Neutrophil (primary cell): ENCODE measurements around the gene SLC32A1.

ENCODE experiments used
- H3K27ac ChIP-seq: fragments of 200-600 bp; sonication (generic); 2 replicates; pipeline ENCODE4 v1.5.1; 2016; ENCODE audit warnings: mild to moderate bottlenecking, moderate library complexity
- H3K27me3 ChIP-seq: fragments of 200-600 bp; sonication (generic); 2 replicates; pipeline ENCODE4 v1.6.0; 2016; ENCODE audit warnings: mild to moderate bottlenecking
- H3K36me3 ChIP-seq: fragments of 200-600 bp; sonication (generic); 2 replicates; pipeline ENCODE4 v1.5.1; 2017
- H3K4me1 ChIP-seq, 2 experiments: fragments of 200-600 bp in 1 of 2; sonication (generic) in 1 of 2; 1 replicate in 1 of 2; 2 replicates in 1 of 2; pipeline versions ENCODE4 v1.5.1 to v1.6.1; 2013 to 2016; ENCODE audit warnings: low read depth in 1 of 2, low read length in 1 of 2, mild to moderate bottlenecking in 1 of 2, moderate library complexity in 1 of 2; ENCODE audit not compliant: control insufficient read depth in 1 of 2, insufficient read depth in 1 of 2
- H3K4me3 ChIP-seq, 2 experiments: fragments of 200-600 bp in 1 of 2; sonication (generic) in 1 of 2; 1 replicate in 1 of 2; 2 replicates in 1 of 2; pipeline ENCODE4 v1.5.1; 2013 to 2016; ENCODE audit warnings: low read depth in 1 of 2, low read length in 1 of 2, mild to moderate bottlenecking in 1 of 2, moderate library complexity in 1 of 2
- H3K9me3 ChIP-seq: fragments of 200-600 bp; sonication (generic); 2 replicates; pipeline ENCODE4 v1.5.1; 2016
- TF ChIP-seq, protein P1 (sequence below): fragments of 200-600 bp; sonication (generic); IDR thresholded peaks from 2 replicates; pipeline ENCODE4 v1.5.1; 2016; ENCODE audit warnings: antibody characterized with exemption

The SLC32A1 gene

DNA sequence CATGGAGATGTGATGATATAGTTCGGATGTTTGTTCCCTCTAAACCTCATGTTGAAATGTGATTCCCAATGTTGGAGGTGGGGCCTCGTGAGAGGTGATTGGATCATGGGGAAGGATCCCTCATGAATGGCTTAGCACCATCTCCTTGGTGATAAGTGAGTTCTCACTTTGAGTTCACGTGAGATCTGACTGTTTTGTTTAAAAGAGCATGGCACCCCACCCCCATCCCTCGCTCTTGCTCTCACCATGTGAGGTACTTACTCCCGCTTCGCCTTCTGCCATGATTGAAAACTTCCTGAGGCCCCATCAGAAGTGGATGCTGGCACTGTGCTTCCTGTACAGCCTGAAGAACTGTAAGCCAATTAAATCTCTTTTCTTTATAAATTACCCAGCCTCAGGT, 10.9 kb downstream of the SLC32A1 start:
- no peaks in the 10 kb centered on the region for H3K36me3 ChIP-seq
- no peaks in the 10 kb centered on the region for H3K9me3 ChIP-seq
- peaks cover 100% of the 10 kb centered on the region for H3K27me3 ChIP-seq
- H3K4me1 ChIP-seq = peaks cover 6 to 10% of the 10 kb centered on the region in 2 experiments
- TF ChIP-seq, protein P1, sequence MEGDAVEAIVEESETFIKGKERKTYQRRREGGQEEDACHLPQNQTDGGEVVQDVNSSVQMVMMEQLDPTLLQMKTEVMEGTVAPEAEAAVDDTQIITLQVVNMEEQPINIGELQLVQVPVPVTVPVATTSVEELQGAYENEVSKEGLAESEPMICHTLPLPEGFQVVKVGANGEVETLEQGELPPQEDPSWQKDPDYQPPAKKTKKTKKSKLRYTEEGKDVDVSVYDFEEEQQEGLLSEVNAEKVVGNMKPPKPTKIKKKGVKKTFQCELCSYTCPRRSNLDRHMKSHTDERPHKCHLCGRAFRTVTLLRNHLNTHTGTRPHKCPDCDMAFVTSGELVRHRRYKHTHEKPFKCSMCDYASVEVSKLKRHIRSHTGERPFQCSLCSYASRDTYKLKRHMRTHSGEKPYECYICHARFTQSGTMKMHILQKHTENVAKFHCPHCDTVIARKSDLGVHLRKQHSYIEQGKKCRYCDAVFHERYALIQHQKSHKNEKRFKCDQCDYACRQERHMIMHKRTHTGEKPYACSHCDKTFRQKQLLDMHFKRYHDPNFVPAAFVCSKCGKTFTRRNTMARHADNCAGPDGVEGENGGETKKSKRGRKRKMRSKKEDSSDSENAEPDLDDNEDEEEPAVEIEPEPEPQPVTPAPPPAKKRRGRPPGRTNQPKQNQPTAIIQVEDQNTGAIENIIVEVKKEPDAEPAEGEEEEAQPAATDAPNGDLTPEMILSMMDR = no peak
- H3K27ac ChIP-seq = no peak overlapping the region
- H3K4me3 ChIP-seq = no peak overlapping the region

DNA sequence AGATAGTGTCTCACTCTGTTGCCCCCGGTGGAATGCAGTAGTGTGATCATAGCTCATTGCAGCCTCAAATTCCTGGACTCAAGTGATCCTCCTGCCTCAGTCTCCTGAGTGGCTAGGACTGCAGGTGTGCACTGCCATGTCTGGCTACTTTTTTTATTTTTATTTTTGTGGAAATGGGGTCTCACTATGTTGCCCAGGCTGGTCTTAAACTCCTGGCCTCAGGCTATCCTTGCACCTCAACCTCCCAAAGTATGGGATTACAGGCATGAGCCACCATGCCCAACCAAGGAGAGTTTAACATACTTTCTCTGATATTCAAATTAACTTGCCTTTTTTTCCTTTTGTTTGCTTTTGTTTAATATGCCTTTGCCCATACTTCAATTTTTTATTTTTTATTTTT, 13.6 kb downstream of the SLC32A1 start:
- Histone ChIP-seq H3K4me1 (no peaks in the 10 kb centered on the region), H3K4me3 (no peak overlapping the region), H3K36me3 (no peaks in the 10 kb centered on the region), H3K9me3 (no peaks in the 10 kb centered on the region), H3K27ac (no peak overlapping the region), H3K27me3 (peaks cover 100% of the 10 kb centered on the region)
- TF ChIP-seq, protein P1 = no peak

DNA sequence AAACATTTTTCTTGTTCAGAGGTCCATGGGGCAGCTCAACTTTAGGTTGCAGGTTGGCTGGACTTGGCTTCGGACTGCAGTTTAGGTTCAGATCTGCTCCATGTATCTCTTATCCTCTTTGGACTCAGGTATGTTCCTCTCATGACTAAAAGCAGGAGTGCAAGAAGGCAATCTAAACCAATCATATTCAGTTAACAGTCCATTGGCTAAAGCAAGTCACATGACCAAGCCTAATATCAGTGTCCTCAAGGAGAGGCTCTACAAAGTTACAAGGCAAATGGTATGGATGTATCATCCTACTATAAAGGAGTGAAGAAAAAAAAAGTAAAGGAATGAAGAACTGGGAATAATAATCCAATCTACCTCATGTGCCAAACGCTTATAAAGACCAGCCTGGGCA, 21.5 kb downstream of the SLC32A1 start:
- H3K4me1 ChIP-seq = peaks cover 16 to 19% of the 10 kb centered on the region in 2 experiments
- H3K36me3 ChIP-seq = no peaks in the 10 kb centered on the region
- H3K4me3 ChIP-seq = no peak overlapping the region
- H3K27me3 ChIP-seq = peaks cover 67% of the 10 kb centered on the region
- TF ChIP-seq, protein P1 = no peak
- H3K27ac ChIP-seq = no peak overlapping the region
- no peaks in the 10 kb centered on the region for H3K9me3 ChIP-seq

DNA sequence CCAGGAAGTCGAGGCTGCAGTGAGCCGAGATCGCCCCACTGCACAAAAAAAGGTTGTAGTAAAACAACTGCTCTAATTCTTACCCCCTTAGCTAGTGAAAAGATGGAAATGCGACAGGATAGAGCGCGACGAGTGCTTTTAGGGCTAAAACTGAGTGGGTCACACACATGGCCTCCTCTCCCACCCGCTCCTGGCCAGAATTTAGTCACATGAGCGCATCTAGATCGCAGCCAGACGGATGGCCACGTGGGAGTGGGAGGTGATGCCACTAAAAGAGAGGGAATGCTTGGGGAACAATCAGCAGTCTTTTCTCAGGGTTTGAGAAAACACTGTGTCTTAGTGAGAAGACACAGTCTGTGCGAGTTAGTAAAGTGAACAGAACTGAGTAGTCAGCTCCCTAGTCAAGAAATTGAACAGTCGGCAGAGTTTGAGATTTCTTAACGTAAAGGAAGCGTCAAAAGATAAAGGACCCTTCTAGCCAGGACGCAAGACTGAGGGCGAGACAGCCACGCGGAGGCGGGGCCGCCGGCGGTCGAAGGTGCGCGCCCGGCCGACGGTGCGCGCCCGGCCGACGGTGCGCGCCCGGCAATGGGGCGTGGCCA, 23.3 kb downstream of the SLC32A1 start:
- TF ChIP-seq, protein P1 = no peak
- H3K36me3 ChIP-seq = no peaks in the 10 kb centered on the region
- no peaks in the 10 kb centered on the region for H3K9me3 ChIP-seq
- peaks cover 49% of the 10 kb centered on the region for H3K27me3 ChIP-seq
- peak overlapping the region; percentile 90 to 92 for H3K4me3 ChIP-seq
- H3K27ac ChIP-seq = peak overlapping the region; percentile 89
- peaks cover 16 to 19% of the 10 kb centered on the region in 2 experiments for H3K4me1 ChIP-seq

DNA sequence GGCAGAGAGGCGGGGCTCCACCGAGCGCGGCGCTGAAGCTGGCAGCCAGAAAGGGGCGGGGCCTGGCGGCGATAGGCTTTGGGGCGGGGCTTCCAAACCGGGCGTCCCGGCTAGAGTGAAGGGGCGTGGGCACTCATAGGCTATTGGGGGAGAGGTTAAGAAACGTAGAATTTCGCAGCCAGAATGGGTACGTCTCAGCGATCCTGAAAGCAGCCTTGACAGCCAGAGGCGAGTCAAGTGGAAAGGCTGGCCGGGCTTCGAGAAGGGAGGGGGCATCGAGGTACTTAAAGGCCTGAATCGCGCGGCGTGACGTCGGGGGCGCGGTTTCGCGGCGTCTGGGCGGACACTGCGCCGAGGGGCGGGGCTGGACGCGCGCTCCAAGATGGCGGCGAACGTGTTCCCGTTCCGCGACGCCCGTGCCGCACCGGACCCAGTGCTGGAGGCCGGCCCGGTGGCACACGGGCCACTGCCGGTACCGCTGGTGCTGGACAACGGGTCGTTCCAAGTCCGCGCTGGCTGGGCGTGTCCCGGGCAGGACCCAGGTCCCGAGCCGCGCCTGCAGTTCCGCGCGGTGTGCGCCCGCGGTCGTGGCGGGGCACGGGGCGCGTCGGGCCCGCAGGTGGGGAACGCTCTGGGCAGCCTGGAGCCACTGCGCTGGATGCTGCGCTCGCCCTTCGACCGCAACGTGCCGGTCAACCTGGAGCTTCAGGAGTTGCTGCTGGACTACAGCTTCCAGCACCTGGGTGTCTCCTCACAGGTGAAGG, 24.0 kb downstream of the SLC32A1 start, which contains the start of gene ACTR5:
ACTR5 (plus strand) TSS at position 364 of the 764 bp plus-strand sequence; CDS start at position 383, 19 bp downstream.
- Histone ChIP-seq H3K27ac (peak within 1 kb of the TSS; percentile 89), H3K36me3 (no peaks in the 10 kb centered on the region), H3K9me3 (no peaks in the 10 kb centered on the region), H3K27me3 (peaks cover 42% of the 10 kb centered on the region), H3K4me1 (peaks cover 16 to 19% of the 10 kb centered on the region in 2 experiments), H3K4me3 (peak within 1 kb of the TSS; percentile 90 to 92)
- TF ChIP-seq, protein P1 = peak; percentile 38
